Femur (tissue), 1 donor: Measurements from ENCODE around the gene A1CF.
"Not testable (repeated sequence)": the region's sequence is repeated elsewhere in the genome, so short reads cannot be mapped to it uniquely, and the experiment has no call there.

Source experiments
- DNase-seq: peaks from one replicate; pipeline ENCODE4 v3.0.0-alpha.2; 2017

The A1CF gene, protein sequence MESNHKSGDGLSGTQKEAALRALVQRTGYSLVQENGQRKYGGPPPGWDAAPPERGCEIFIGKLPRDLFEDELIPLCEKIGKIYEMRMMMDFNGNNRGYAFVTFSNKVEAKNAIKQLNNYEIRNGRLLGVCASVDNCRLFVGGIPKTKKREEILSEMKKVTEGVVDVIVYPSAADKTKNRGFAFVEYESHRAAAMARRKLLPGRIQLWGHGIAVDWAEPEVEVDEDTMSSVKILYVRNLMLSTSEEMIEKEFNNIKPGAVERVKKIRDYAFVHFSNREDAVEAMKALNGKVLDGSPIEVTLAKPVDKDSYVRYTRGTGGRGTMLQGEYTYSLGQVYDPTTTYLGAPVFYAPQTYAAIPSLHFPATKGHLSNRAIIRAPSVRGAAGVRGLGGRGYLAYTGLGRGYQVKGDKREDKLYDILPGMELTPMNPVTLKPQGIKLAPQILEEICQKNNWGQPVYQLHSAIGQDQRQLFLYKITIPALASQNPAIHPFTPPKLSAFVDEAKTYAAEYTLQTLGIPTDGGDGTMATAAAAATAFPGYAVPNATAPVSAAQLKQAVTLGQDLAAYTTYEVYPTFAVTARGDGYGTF

DNA sequence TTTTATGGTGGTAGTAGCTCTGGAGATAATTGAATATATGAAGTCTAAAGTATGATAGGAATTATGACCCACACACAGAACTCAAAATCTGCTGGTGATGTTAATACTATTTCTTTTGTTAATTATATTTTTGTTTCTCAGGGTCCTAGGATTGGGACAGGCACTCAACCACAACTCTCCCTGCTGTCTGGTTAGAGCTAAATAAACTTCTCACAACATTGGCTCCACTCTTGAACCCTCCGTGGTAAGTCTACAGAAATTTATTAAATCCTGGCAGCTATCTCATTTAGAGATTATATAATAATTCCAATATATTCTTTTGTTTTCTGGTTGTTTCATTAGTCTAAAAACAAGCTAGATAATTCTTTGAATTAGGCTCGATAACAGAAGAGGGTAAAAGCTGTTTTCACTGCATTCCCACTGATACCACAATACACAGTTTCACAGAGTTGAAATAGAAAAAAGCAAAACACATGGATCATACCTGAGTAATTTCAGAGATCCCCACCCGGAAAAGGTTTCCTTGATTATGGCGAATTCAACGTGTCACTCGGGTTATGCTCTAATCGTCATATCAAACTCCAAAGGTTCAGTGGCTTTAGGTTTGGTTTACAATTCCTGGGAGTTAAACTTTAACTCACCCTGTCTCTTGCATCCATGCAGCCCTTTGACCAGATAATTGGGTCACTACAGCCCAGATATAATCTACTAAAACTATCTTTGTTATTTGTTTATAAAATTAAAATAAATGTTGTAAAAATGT lies at the start of gene A1CF:
Gene A1CF (minus strand): TSS at position 531 of the 763 bp plus-strand sequence. CDS start 25,687 bp downstream, outside the sequence.
- no peak for DNase-seq

DNA sequence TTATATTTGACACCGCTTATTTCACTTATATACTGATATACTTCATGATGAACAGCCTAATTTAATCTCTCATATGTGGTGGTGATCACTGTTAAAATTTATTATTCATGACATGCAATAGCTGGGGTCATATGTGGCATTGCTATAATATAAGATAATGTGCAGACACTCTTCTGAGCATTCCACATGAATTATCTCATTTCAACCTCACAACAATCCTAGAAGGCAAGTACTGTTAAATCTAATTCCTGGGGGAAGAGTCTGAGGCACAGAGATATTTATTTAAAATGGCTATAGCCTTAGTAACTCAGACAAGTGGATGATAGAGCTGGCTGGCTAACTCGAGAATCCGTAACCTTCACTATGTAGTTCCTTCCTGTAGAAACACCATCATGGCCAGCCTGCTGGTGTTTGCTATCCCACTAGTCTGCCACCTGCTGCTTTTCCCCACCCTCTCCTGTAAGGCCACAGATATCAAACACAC lies 46.6 kb upstream of the A1CF start:
- no peak for DNase-seq

DNA sequence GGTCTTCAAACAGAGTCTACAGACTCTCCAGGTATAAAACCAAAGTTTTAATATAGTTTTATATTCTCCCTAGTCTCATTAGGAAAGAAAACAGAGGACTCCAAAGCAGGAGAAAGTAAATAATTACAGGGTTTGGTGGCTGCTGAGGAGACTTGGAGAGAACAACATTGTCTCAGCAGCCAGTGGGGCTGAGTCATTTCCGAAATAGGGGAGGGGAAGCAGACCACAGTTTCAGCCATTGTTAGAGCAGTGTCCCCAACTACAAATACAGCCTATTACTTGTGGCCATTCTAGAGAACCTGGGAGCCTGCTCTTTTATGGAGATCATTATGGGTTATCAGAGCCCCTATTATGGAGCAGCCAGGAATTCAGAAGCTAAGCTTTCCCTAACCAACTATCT lies 44.2 kb upstream of the A1CF start:
- no peak for DNase-seq

DNA sequence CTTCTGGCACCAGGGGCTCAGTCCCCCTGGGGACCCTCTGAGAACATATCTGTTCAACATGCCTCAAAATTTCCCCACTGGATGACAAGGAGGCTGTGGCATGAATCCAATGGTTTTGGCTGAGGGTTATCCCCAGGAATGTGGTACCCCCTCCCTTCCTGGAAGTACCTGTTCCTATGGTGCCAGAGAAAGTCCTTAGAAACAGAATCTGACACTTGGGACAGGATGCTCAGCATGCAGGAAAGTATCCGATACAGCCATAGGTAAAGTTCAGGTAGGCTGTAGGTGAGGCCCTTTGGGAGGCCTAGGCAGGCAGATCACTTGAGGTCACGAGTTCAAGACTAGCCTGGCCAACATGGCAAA lies 42.7 kb upstream of the A1CF start:
- no peak for DNase-seq

DNA sequence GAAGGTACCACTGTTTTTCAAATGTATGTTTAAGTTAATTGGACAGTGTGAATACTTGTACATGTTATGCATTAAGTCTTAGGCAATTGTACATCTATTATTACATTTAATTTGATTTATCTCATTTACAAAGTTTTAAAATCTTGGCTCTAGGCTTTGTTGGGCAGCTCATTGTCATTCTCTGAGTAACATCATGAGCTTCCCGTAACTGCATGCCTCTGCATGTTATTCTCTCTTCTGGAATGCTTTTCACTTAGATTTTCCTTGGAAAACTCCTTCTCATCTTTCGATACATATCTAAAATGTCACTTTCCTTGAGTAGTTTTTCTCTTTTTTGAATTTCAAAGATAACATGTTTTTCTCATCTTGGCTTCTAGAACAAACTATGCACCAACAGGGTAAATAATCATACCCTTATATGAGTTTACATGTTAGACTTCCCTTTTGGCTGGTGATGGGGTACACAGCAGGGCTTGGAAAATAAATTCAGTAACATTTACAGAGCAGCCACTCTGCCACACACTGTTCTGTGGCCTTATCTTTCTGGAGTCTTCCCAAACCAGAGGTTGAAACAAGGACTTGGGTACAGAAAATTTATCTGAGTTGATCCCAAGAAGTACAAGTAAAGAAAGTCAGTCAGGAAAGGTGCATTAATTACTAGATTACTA lies 42.2 kb upstream of the A1CF start:
- no peak for DNase-seq

DNA sequence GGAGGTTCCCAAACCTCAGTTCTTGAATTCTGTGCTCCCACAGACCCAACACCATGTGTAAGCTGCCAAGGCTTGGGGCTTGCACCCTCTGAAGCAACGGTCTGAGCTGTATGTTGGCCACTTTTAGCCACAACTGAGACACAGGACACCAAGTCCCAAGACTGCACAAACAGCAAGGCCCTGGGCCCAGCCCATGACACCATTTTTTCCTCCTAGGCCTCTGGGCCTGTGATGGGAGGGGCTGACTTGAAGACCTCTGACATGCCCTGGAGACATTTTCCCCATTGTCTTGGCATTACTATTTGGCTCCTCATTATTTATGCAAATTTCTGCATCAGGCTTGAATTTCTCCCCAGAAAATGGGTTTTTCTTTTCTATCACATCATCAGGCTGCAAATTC lies 38.0 kb upstream of the A1CF start:
- DNase-seq, result not testable (repeated sequence)

DNA sequence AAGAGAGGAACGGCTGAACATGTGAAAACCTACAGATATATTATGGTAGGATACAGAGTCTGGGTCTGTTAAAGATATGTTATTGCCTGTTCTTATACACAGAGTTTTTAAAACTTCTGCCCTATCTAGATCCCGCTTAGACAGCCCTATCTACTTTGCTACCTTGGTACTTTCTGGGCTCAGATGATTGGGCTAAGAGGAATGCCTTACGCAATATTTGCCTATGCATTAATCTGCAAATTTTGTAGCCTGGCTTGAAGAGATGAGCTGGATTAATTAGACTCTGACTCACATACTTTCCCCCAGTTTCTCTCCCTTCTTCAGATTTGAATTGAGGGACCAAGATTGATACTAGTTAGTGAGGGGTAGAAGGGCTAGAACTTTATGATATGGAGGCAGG lies 33.6 kb upstream of the A1CF start:
- no peak for DNase-seq

DNA sequence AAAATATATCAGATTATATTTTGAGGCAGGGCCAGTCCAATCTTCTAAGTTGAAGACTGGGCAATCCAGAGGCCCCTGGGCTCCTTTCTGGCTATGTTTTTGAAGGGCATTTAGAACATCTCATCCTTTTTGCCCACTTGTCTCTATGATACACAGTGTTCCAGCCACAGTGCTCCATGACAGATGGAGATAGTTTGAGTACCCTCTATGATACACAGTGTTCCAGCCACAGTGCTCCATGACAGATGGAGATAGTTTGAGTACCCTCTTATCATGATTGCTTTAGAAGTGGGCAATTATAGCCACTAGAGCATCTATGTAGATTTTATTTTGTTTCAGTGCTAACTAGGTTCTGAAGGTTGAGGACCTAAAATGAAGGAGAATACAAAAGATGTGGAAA lies 33.1 kb upstream of the A1CF start:
- no peak for DNase-seq

DNA sequence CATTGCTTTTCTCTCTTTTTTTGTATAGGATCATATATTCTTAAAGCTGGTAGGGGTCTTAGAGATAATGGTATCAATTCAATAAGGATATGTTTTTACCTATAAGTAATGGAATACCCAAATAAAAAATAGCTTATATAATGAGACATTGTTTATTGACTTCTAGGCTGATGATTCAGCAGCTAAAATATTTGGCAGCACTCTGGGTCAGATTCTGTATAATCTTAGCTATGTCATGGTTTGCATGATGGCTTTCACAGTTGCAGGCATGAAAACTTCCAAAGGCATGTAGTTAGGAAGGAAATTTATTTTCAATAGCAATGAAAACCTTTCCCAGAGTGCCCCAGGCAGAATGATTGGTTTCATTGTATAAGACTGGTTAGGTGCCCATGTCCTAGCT lies 32.1 kb upstream of the A1CF start:
- no peak for DNase-seq

DNA sequence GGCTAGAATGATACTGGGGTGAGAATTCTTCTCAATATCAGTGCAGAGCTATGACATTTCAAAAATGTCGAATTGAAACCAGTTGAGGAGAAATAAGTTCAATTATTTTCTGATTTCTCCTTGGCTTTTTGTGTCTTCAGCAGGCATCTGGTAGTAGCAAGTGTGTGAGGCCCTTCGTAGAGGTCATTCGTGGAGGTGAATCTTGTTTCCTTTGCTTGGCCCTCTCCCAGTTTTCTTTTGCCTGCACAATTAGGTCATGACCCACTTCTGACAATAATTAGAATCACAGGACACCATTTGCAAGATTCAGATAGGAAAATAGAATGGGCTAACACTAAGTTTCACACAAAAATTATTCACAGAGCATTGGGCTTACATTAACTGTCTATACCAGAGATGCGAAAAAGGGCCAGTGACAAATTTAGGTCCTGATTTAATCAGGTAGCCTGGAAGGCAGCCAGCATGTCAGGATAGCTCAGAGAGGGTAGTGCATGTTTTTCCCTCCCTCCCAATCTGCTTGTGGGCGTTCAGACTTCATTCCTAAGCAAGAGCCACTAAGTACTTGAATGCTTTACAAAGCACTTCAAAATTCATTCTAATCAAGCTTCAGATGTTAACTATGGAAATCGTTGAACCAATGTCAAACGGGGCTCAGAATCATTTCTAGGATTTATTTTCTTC lies 24.0 kb upstream of the A1CF start:
- DNase-seq, result no peak

DNA sequence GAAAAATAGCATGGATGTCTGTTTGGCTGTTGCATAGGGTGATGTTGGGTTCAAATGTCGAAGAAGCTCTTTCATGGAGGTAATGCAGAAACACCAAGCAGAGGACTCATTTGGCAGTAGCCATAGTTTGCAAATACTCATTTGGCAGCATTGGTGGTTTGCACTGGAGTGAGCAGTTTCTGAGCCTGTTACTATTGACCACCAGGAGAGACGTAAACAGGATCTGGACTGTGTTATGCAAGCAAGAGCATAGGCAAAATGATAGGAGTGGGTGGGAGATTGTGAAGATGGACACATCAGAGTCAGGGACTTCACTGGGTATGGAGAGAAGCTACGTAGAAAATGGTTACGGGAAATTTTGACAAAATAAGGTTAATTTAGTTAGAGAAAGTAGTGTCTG lies 22.9 kb upstream of the A1CF start:
- no peak for DNase-seq

DNA sequence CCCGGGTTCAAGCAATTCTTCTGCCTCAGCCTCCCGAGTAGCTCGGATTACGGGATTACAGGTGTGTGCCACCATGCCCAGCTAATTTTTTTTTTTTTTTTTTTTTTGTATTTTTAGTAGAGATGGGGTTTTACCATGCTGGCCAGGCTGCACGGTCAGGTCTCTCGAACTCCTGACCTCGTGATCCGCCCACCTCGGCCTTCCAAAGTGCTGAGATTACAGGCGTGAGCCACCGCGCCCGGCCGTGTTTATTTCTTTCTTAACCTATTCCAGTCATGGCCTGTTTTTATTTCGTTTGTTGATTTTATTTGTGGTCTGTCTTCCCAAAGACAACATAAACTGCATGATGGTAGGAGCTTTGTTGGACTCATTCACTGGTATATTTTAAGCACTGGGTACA lies 20.4 kb upstream of the A1CF start:
- DNase-seq, result not testable (repeated sequence)

DNA sequence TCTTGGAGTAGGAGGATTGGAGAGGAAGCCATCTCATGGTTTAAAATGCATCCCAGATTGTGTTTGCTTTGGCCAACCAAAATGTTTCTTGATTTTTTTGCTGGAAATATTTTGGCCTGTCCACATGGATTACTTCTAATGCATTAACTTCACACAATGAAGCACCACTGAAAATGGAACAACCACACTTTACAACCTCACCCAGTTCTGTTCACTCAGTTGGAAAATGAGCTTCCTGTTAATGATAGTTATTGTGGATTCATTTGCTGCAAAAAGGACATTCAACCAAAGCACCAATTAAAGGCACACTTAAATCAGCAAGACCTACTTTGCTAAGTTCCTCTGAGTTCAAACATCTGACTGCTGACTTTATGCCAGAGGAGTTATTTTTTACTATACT lies 11.3 kb upstream of the A1CF start:
- no peak for DNase-seq

DNA sequence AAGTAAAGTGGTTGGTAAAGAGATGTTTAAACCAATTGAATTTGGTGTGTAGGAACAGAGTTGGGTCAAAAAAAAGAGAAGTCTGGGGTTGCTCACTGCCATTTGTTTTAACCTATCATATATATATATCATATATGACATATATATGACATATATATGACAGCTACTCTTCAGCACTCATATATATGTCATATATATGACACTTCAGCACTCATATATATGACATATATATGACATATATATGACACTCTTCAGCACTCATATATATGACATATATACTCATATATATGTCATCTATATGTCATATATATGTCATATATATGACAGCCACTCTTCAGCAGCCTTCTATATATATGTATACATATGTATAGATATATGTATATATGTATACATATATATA lies 8.9 kb upstream of the A1CF start:
- no peak for DNase-seq

DNA sequence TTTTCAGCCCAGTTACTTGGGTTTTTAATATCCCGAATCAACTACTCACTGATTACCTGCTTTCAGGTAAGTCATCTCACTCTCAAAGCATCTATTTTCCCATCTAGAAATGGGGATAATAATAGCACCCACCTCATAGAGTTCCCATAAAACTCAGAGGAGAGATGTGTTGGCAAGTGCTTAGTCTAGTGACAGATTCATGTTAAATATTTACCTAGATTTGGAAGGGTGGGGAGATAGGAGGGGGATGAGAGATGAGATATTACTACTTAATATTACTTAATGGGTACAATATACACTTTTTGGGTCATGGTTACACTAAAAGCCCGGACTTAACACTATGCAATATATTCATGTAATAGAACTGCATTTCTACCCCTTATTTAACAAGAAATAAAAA lies 7.0 kb upstream of the A1CF start:
- DNase-seq, result no peak

DNA sequence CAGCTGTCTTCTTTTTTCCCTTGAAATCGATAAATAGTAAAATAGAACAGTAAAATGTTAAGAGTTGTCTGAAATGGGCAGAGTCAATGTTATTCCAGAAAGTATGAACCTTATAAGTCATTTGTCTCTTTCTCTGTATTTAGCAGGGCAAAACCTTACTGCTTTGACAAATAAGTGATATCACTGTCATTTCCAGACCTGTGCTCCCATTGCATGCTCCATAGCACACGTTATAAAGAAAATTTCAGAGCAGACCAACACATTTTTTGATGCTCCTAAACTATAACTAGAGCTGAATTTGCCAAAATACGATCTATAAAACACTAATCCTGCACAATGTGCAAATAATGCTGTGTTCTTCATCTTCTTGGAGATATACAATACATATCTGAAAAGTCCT lies 1.1 kb downstream of the A1CF start:
- DNase-seq, result no peak

DNA sequence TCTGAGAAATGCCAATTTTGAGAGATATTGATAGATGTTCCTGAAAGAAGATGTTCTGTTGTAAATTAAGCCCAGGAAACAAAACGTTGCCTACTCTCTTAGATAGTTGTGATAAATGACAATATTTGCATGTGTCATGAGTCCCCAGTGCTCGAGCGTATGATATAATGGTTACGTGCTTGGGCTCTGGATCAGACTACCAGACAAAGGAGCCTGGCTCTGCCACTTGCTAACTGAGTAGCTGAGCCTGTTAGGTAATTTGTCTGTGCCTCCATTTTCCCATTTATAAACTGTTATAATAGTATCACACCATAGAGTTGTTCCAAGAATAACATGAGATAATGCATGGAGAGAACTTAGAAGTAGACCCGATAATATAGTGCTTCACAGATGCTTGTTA lies 1.8 kb downstream of the A1CF start:
- no peak for DNase-seq

DNA sequence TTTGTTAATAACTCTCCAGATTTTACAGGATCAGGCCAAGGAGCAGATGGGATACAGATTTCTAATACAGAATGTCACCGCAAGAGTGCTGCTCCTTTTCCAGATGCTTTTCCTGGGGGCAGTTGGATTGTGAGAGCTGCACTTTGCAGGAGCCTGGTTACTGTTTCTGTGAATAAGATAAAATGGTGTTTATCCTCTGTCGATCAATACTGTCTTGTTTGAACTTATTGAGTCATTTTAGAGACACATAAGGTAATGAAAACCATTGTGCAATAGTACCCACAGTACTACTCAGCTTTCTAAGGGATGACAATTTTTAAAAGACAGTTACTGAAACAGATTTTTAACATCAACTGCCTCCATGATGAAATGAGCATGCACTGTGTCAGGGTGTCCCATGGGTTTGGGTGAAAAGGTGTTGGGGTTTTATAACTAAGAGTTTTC lies 2.9 kb downstream of the A1CF start:
- DNase-seq, result no peak

DNA sequence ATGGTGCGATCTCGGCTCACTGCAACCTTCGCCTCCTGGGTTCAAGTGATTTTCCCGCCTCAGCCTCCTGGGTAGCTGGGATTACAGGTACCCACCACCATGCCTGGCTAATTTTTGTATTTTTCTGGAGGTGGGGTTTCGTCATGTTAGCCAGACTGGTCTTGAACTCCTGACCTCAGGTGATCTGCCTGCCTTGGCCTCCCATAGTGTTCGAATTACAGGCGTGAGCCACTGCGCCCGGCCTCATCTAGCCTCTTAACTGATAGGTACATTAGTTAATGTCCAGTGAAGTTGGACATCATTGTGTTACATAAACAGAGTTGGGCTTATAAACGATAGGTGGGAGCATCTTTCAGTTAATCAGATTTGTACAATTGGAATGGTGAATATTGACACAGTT lies 4.4 kb downstream of the A1CF start:
- DNase-seq, result not testable (repeated sequence)

DNA sequence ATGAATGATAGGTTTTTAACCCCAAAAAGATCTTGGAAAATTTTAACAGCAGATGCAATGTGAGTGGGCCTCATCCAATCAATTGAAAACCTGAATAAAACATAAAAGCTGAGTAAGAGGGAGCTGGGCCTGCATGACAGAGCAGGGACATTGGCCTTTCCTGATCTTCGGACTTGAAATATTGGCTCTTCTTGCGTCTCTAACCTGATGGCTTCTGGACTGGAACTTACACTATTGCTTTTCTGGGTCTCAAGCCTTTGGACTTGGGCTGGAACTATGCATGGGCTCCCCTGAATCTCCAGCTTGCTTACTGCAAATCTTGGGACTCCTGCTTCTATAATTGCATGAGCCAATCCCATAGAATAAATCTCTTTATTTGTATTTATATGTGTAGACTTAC lies 9.0 kb downstream of the A1CF start:
- no peak for DNase-seq

DNA sequence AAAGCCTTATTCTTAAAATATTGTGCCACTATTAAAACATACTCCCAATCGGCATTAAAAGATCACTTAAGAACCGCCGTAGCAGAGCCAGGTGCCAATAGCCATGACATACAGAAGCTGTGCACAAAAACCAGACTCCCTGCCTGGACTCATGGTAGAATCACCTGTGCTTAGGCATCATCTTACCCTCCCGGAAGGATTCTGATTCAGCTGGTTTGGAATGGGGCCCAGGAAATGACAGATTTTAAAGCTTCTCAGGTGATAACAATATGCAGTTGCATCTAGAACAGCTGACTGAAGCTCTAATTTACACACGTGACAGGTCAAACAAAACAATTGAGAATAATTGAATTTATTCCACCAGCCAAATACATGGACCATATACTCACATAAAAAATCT lies 10.7 kb downstream of the A1CF start:
- DNase-seq, result no peak

DNA sequence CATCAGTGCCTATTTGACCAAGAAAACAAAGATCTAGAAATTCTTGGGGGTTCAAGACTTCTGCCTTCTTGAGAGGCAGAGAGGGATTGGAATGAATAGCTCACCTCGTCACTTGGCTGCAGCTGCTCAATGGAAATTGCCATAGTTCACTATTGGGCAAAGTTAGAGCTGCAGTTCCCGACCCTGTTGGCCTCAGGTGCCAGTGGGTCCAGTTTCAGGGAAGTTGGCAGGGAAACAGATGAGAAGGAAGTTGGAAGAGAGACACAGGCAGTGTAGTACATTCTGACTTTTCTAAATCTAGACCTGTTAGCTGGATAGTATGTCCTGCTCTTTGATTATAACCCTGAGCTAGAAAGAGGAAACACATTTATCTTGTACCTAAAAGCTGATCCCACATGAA lies 19.1 kb downstream of the A1CF start:
- DNase-seq, result no peak

DNA sequence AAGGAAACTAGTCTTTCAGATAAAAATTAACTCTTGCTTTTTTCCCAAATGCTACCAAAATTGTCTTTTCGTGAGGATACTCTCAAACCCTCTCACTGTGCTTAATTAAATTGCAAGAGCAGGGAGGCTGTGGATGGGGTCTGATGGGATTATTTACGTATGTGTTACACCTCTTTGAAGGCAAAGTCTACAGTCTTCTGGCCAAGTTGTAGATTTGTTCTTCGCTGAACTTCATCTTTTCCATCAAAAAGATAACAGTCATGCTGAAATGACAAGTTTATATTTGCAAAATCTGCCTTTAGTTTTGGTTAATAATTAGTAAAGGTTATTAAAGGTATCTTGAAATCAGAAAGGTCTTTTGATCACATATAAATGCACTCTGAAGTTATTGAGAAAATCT lies 22.7 kb downstream of the A1CF start:
- DNase-seq, result no peak
